ENCODE measurements around the gene AMFR. TPM values are rescaled to one million over a fixed set of nuclear protein-coding genes. Genes with fewer than 3 reads are reported as not detected.
A peak's percentile ranks its signal among the peaks of the same experiment; 100 is the strongest.

AMFR gene
- total and polyA plus RNA-seq, 2 of the 13 experiments (the other 11 are each of a cell fraction or from before 2014, with no cell fraction given), result 52.9 to 108 TPM

- TF ChIP-seq ZNF407 (CRISPR knock-in tag; IDR thresholded peaks at IDR 0.05; ENCODE audit: not compliant biosample characterization) (peak; percentile 74), NFE2 (CRISPR knock-in tag; IDR thresholded peaks at IDR 0.05) (no peak), DBP (CRISPR knock-in tag; IDR thresholded peaks at IDR 0.05; ENCODE audit: not compliant biosample characterization) (peak; percentile 62), RARA (CRISPR knock-in tag; IDR thresholded peaks at IDR 0.05) (no peak; the same call in 1 of the 2 replicates), BHLHE40 (IDR thresholded peaks at IDR 0.05; ENCODE audit: low read length) (no peak), DMTF1 (CRISPR knock-in tag; IDR thresholded peaks at IDR 0.05) (0 out of 2 replicates have a peak, but pooled peaks have one; percentile 71), HNF1A (IDR thresholded peaks at IDR 0.05; ENCODE audit: low read depth) (no peak), HNF1A (CRISPR knock-in tag; IDR thresholded peaks at IDR 0.05; ENCODE audit: borderline replicate concordance) (peak; percentile 36; the same call in 1 of the 2 replicates), PBX3 (CRISPR knock-in tag; IDR thresholded peaks at IDR 0.05; ENCODE audit: borderline replicate concordance) (no peak)
Measured at GRCh38 chr16:56356276-56357240, 68.8 kb downstream of the AMFR start (continued).
